ENCODE measurements around the gene NXPH1. TPM values are rescaled to one million over a fixed set of nuclear protein-coding genes. Genes with fewer than 3 reads are reported as not detected.

The NXPH1 gene
- polyA plus RNA-seq, 1 of the 3 experiments (the other 2 are of a cell fraction), result not detected

DNA sequence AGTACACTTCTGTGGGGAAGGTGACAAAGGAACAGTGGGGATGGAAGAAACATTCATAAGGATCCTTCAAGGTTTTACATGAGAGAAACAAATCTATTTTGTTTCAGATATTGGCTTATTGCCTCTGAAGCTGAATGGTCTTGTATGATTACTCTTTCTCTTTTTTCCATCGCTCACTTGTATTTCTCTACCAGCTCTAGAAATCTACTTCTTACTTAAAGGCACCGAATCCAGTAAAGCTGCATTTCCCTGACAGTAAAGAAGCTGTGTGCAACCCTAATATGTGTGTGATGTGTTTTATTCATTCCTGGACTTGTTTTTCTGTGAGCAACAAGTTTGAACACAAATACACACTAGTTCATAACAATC is 45.2 kb upstream of the NXPH1 start:
- no peaks in the 10 kb centered on the region; a peak in 1 of 4 replicates for H3K4me1 ChIP-seq (ENCODE audit: control insufficient read depth in 1 of 2, insufficient read depth in 2 of 2, low read depth in 1 of 2, low read length in 1 of 2)
- H3K27me3 ChIP-seq (ENCODE audit: insufficient read depth), result no peaks in the 10 kb centered on the region
- no peak for DNase-seq
- no peaks in the 10 kb centered on the region for H3K9me3 ChIP-seq
- H3K36me3 ChIP-seq (replicated peaks in 1 of 2; ENCODE audit: control insufficient read depth in 1 of 2, insufficient read depth in 2 of 2, low read length in 1 of 2), result no peaks in the 10 kb centered on the region
- no peak overlapping the region for H3K4me2 ChIP-seq
- no peak overlapping the region for H2AFZ ChIP-seq (ENCODE audit: low read depth)
- H3F3A ChIP-seq (replicated peaks; ENCODE audit: insufficient read depth), result no peaks in the 10 kb centered on the region
- CTCF ChIA-PET, result no interaction called here
- no peak overlapping the region for H3K27ac ChIP-seq (ENCODE audit: low read depth in 2 of 2, low read length in 1 of 2)
- no peaks in the 10 kb centered on the region for H4K20me1 ChIP-seq (ENCODE audit: insufficient read depth)
- POLR2A ChIA-PET, result no interaction called here
- H3K4me3 ChIP-seq (ENCODE audit: low read depth in 2 of 2, low read length in 1 of 2), result no peak overlapping the region
- H3K9me2 ChIP-seq, result no peaks in the 10 kb centered on the region
- H3K79me2 ChIP-seq (ENCODE audit: insufficient read depth), result no peaks in the 10 kb centered on the region
- no peak overlapping the region for H3K9ac ChIP-seq
- TF ChIP-seq RCOR1 (IDR thresholded peaks at IDR 0.05; ENCODE audit: low read length) (no peak), MEF2A (IDR thresholded peaks at IDR 0.05; ENCODE audit: borderline replicate concordance, low read depth) (no peak), EP300 (IDR thresholded peaks at IDR 0.05; ENCODE audit: borderline replicate concordance in 1 of 2, low read depth in 1 of 2, low read length in 1 of 2) (no peak)
- WGBS (ENCODE audit: low lambda C conversion rate), result 33% methylated on average over 2 of the region's 2 CpGs

DNA sequence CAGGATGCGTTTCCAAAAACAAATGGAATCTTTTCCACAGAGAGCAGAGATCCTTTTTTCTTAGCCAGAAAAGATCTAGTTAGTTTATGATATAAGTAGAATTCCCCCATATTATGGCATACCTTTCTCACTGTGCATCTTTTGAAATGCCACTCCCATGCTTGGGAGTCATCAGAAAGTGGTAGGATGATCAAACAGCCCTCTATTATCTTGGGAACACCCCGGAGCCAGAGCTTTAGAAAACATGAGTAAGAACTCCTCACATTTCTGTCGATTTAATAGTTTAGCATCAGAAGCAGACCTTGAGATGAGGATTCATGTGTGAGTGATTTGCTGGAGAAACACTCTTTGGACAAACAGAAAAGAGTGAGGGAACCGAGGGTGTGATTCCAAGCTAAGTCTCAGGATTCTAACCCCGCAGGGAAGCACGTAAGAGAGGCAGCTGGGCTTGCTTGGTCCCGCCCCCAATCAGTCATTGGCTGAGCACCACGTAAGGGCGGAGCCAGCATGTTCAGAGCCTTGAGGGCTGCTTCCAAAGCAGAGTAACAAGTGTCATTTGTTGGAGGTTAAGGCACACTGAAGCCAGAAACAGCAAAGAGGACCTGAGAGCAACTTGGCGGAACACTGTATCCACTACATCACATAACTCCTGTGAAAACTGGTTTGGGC is 43.7 kb upstream of the NXPH1 start:
- ChIA-PET CTCF (interaction anchor here (1.4 kb wide), 1 partner anchor 10 kb away, joined by 3 read pairs; no protein-coding TSS in a partner anchor), POLR2A (no interaction called here)
- TF ChIP-seq, protein P1, sequence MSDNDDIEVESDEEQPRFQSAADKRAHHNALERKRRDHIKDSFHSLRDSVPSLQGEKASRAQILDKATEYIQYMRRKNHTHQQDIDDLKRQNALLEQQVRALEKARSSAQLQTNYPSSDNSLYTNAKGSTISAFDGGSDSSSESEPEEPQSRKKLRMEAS (IDR thresholded peaks at IDR 0.05; ENCODE audit: low read depth), result no peak
- no peaks in the 10 kb centered on the region; a peak in 1 of 4 replicates for H3K4me1 ChIP-seq (ENCODE audit: control insufficient read depth in 1 of 2, insufficient read depth in 2 of 2, low read depth in 1 of 2, low read length in 1 of 2)
- H3K9me3 ChIP-seq, result no peaks in the 10 kb centered on the region
- WGBS (ENCODE audit: low lambda C conversion rate), result 47% methylated on average over 10 of the region's 10 CpGs
- H3K4me2 ChIP-seq, result no peak overlapping the region
- no peaks in the 10 kb centered on the region for H4K20me1 ChIP-seq (ENCODE audit: insufficient read depth)
- no peak overlapping the region for H3K9ac ChIP-seq
- H3K9me2 ChIP-seq, result no peaks in the 10 kb centered on the region
- H3K27ac ChIP-seq (ENCODE audit: low read depth in 2 of 2, low read length in 1 of 2), result no peak overlapping the region
- H3F3A ChIP-seq (replicated peaks; ENCODE audit: insufficient read depth), result no peaks in the 10 kb centered on the region
- H3K4me3 ChIP-seq (ENCODE audit: low read depth in 2 of 2, low read length in 1 of 2), result no peak overlapping the region
- no peak for DNase-seq
- no peaks in the 10 kb centered on the region for H3K36me3 ChIP-seq (replicated peaks in 1 of 2; ENCODE audit: control insufficient read depth in 1 of 2, insufficient read depth in 2 of 2, low read length in 1 of 2)
- H3K27me3 ChIP-seq (ENCODE audit: insufficient read depth), result no peaks in the 10 kb centered on the region
- H3K79me2 ChIP-seq (ENCODE audit: insufficient read depth), result no peaks in the 10 kb centered on the region
- no peak overlapping the region for H2AFZ ChIP-seq (ENCODE audit: low read depth)

DNA sequence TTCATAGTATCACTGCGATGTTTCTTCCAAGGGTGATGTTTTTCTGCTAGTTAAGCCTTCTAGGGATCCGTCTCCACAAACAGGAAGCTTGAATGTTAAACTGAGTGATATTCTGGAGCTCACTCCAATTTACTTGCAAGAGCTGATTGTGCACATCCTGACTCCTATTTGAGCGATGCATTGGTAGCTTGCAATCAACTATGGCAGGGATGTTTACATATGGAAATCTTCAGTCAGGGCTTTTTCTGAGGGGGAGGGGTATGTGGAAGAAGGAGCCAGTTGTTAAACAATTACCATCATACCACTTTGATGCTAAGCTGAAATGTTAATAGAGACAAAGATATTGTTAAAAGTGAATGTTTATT is 43.2 kb upstream of the NXPH1 start:
- no peak overlapping the region for H3K9ac ChIP-seq
- H3K4me2 ChIP-seq, result no peak overlapping the region
- no peak for TF ChIP-seq RAD21 (IDR thresholded peaks at IDR 0.05; ENCODE audit: low read length)
- TF ChIP-seq ELF1 (IDR thresholded peaks at IDR 0.05), result no peak
- no peak for TF ChIP-seq FOXM1 (IDR thresholded peaks at IDR 0.05; ENCODE audit: low read depth)
- TF ChIP-seq, protein P2, sequence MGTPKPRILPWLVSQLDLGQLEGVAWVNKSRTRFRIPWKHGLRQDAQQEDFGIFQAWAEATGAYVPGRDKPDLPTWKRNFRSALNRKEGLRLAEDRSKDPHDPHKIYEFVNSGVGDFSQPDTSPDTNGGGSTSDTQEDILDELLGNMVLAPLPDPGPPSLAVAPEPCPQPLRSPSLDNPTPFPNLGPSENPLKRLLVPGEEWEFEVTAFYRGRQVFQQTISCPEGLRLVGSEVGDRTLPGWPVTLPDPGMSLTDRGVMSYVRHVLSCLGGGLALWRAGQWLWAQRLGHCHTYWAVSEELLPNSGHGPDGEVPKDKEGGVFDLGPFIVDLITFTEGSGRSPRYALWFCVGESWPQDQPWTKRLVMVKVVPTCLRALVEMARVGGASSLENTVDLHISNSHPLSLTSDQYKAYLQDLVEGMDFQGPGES (IDR thresholded peaks at IDR 0.05; ENCODE audit: low read depth, low read length), result no peak
- no peak for TF ChIP-seq MEF2A (IDR thresholded peaks at IDR 0.05; ENCODE audit: borderline replicate concordance, low read depth)
- TF ChIP-seq JUND (IDR thresholded peaks at IDR 0.05), result no peak
- H3K9me3 ChIP-seq, result no peaks in the 10 kb centered on the region
- H3K4me1 ChIP-seq (ENCODE audit: control insufficient read depth in 1 of 2, insufficient read depth in 2 of 2, low read depth in 1 of 2, low read length in 1 of 2), result no peaks in the 10 kb centered on the region; a peak in 1 of 4 replicates
- POLR2A ChIA-PET, result no interaction called here
- no peak overlapping the region for H3K4me3 ChIP-seq (ENCODE audit: low read depth in 2 of 2, low read length in 1 of 2)
- 59% methylated on average over 3 of the region's 3 CpGs for WGBS (ENCODE audit: low lambda C conversion rate)
- no peak overlapping the region for H3K27ac ChIP-seq (ENCODE audit: low read depth in 2 of 2, low read length in 1 of 2)
- no peak overlapping the region for H2AFZ ChIP-seq (ENCODE audit: low read depth)
- H3K27me3 ChIP-seq (ENCODE audit: insufficient read depth), result no peaks in the 10 kb centered on the region
- no peak for DNase-seq
- H4K20me1 ChIP-seq (ENCODE audit: insufficient read depth), result no peaks in the 10 kb centered on the region
- no peaks in the 10 kb centered on the region for H3F3A ChIP-seq (replicated peaks; ENCODE audit: insufficient read depth)
- CTCF ChIA-PET, result interaction anchor here (1.4 kb wide), 1 partner anchor 11 kb away, joined by 3 read pairs; no protein-coding TSS in a partner anchor
- no peaks in the 10 kb centered on the region for H3K79me2 ChIP-seq (ENCODE audit: insufficient read depth)
- no peaks in the 10 kb centered on the region for H3K36me3 ChIP-seq (replicated peaks in 1 of 2; ENCODE audit: control insufficient read depth in 1 of 2, insufficient read depth in 2 of 2, low read length in 1 of 2)
- no peaks in the 10 kb centered on the region for H3K9me2 ChIP-seq

All from SK-N-SH (cell line).